Hematopoietic multipotent progenitor cell (in vitro differentiated cells): Measurements from ENCODE around the gene AQP9. TPM values are rescaled to one million over a fixed set of nuclear protein-coding genes. Genes with fewer than 3 reads are reported as not detected.

ENCODE experiments used
- DNase-seq, 3 donors: peaks; one replicate each; pipeline ENCODE4 v3.0.0-alpha.2; 2011 to 2015; ENCODE audit warnings: low read depth in 2 of 3, low spot score in 2 of 3
- total RNA-seq: library from RNA; depleted of rRNA; stranded (reverse); fragments of >200 nt; gene quantifications from one replicate; pipeline ENCODE4 v1.2.3, GENCODE V29; 2012

Gene AQP9
- total RNA-seq, 1 donor = 0.54 TPM

DNA sequence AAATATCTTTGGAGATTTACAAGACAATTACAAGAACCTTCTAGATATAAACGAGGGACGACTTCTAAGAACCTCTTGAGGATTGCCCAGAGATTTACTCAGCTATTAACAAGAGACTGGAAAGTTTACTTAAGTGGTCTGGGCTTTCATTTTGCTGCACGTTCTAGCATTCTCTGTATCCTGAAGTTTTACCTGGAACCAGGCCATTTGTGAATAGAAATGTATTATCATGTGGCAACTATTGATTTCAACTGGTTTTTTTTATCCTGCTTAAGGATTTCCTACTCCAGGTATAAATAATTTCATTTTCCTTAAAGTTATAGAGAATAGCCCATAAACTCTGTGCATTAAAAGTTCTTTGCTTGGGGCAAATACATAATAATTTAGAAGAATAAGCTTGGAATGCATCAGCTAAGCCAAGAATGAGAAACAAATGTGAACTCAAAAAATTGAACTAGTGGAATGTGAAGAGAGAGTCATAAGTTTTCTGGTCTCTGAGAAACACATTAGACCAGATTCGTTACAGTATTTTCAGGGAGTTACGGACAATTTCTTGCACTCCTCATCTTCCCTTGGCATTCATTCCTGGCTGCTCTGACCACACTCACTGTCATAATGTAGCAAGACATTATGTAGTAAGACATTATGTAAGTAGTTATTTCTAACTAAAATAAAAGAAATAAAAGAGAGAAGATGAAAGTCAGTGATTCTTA lies 1.3 kb downstream of the AQP9 start:
- DNase-seq = no peak

GRCh38 chr15:58139989-58140522 lies 1.9 kb downstream of the AQP9 start:
- DNase-seq = no peak

GRCh38 chr15:58141894-58142293 lies 3.7 kb downstream of the AQP9 start:
- DNase-seq = no peak

- no peak for DNase-seq
Observed at GRCh38 chr15:58142827-58143461, 4.8 kb downstream of the AQP9 start.

- DNase-seq = no peak
Observed at GRCh38 chr15:58145606-58146005, 7.4 kb downstream of the AQP9 start.

DNA sequence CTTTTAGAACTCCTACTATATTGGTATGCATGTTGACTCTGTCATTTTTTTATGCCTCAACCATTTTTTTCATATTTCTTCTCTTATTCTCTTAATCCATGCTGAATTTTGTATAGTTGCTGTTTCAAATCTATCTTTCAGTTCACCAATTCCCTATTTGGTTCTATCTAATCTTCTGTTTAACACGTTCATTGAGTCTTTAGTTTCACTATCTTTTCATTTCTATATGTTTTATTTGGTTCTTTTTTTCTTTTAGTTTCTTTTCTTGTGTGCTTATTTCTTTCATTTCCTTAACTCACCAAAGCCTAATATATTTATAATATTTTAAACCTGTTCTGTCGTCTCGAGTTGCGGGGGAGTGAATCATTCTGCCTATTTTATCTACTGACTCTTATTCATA lies 8.0 kb downstream of the AQP9 start:
- DNase-seq = no peak

GRCh38 chr15:58146749-58147148 lies 8.6 kb downstream of the AQP9 start:
- peak in 1 of 3 donors; percentile 9 for DNase-seq

DNA sequence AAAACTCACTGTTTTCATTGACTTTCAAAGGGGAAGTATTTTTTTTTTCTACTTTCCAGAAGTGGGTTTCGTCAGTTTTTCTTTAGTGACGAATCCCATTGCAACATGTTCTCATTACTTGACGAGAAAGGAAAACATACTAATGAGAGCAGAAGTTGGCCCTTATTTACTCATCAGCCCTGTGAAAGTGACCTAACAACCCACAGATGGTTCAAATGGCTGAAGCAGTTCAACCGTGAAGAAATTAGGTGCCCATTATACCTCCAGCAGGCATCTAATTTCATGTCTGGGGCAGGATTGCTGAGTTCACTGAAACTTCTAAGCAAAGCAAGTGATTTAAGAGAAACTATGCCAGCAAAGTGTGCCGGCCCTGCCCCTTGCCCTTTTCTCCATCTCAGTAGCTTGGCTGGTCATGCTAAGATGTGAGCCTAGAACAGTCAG lies 9.0 kb downstream of the AQP9 start:
- peak in 2 of 3 donors; percentile 8 to 47 for DNase-seq

- DNase-seq = no peak
Observed at GRCh38 chr15:58148120-58148519, 9.9 kb downstream of the AQP9 start.

DNA sequence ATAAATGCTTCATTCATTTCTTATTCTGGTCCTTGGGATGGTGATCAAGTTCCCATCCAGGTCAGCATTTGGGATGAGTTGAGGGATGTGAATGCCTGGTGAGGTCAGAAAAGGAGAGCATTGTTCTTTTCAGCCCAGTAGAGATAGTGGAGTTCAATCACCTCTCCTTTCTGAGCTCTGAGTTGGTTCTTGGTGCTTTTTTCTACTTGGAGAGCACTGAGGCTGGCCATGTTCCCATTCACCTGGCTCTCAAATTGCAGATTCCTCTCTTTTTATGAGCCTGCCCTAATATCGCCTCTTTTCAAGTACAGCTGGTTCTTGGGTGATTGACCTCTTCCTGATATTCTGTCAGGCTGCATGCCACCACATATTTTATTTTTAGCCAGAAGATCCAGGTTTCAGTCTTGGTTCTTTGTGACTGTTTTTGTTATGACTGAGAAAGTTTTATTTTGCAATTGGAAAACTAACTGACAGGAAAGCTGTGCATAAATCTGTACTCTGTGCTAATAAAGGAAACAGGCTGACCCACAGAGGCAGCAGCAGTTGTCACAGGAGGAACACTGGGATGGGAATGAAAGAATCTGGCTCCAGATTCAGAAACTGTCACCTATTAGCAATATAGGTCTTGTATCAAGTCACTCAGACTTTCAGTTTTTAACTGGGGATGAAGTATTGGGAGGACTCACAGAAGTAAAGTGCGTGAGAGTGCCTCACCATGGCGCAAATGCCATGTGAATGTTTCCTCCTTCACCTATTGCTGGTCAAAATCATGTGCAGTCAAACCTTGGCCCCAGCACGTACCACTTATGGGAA lies 10.7 kb downstream of the AQP9 start:
- DNase-seq = no peak

DNA sequence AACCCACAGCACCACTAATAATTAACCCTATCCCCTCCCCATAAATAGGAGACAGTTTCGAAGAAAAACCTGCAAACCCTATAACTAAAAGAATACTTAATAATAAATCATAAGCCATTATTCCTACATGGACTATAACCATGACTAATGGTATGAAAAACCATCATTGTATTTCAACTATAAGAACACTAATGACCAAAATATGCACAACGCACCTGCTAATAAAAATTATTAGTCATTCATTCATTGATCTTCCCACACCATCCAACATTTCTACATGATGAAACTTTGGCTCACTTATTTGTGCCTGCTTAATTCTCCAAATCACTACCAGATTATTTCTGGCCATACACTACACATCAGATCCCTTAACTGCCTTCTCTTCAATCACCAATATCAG lies 16.6 kb downstream of the AQP9 start:
- no peak for DNase-seq

GRCh38 chr15:58159827-58160386 lies 21.7 kb downstream of the AQP9 start:
- no peak for DNase-seq

DNA sequence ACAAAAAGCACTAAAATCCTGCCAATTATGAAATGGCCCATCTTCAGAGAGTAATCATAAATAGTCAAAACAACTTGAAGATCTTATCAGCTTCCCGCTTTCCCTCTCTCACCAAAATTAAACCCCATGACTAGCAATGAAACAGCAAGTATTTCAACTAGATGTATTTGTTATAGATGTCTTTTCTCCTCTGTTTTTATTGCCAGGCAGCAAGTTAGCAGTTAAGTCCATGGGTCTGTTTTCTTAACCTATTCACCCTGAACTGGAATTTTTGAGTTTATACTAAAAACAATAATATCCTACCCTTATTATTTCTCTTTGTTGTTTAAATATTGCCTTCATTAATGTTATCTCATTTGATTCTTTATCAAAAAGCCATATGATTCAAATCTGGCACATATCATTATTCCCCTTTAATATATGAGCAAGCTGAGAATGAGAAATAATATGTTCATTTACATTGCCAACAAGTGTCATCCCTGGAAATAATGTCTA lies 23.3 kb downstream of the AQP9 start:
- DNase-seq = no peak

GRCh38 chr15:58163985-58164384 lies 25.8 kb downstream of the AQP9 start:
- no peak for DNase-seq

DNA sequence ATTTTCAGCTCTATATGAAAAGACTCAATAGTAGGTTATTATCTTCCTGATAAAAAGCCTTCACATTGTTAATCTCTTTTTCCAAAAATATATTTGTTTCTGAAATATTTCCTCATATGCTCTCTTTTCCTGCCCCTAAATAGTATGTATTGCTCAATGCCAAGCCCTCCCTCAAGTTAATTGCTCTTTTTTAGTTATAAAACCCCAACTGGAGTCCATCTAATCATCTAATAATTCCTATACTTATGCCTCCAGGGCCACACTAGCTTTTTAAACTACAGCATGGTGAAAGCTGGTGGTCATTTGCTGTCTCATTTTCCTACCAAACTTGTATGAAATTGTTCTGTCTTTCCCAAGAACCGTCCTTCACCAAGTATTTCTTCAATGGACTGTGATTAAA lies 26.7 kb downstream of the AQP9 start:
- no peak for DNase-seq

DNA sequence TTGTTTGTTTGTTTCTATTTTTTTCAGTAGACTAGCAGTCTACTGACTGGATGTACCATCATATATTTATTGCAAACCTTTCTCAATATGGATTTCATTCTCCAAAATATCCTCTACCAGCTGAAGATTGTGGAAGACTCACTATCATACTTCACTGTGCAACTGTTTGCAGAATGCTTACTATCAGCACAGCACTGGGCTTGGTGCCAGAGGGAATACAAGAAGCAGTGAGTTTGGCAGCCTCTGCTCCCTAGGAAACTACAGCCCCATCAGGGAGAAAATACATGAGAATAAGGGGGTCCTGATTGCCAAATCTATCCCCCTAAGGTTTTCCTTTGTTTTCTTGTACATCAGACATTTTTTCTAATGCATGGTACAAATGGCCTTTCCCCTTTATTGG lies 27.5 kb downstream of the AQP9 start:
- DNase-seq = no peak

DNA sequence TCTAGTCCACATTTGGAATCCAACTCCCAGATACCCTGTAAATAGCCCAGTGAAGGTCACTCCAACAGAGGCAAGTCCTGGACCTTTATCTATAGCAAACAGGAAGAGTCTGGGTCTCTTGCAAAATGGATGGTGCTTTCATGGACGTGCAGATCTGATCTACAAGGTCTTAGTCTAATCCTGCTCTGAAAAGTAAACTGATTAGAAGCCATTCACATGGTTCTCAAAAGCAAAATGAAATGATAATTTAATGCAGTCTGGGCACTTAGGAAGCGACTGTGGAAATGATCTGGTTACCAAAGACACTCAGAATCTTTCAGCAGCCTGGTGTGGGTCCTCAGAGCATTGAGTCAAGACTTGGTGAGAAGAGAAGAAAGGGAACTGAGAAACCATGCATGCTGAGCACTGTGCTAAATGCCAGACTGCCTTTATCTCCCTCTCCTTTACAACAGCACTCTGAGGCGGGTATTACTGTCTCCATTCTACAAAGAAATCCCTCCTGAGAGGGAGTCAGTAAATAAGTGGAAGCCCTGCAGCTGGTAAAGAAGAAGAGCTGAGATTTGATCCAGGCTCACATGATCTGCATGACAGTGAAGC lies 29.0 kb downstream of the AQP9 start:
- DNase-seq = no peak

DNA sequence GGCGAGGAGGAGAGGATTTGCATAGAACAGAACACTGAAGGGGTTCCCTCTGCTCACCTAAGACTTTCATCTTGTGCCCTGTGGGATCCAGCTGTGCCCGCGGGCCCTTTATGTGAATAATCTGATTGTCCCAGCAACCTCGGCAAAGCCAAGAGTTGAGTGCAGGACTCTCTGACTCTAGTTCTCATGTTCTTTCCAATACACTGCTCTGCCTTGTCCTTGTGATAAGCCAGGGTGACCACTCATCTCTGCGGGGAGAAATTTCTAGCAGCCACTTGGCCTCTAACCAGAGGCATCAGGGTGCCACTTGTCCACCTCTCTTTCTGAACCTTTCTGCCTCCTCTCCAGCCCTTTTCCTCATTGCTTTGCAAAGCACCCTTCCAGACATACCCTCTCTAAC lies 31.8 kb downstream of the AQP9 start:
- DNase-seq = no peak

DNA sequence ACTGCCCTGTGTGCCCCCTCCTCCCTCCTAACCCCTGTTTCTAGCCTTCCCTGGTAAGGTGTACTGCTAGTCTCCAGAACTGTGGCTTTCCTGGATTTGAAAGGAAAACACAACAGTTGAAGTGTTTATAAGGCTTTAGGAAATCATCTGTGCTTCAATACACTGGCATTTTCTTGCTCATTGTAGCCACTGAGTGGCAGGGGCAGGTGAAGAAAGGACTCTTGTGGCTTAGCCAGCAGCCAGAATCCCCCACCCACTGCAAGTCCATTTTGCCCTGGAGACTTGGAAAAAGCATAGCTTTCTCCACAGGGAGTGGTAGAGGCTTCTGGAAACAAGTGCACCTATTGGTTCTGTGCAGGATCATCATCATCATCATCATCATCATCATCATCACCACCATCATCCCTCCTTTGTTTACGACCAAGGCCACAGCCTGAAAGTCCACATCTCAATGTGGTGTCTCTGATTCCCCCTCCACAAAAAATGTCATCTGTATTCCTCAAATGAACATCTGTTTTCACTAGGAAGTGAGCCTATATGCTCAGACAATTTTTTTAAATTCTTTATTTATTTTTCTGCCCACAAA lies 33.4 kb downstream of the AQP9 start:
- DNase-seq = no peak

GRCh38 chr15:58174709-58175108 lies 36.5 kb downstream of the AQP9 start:
- no peak for DNase-seq
